HepG2 (cell line): ENCODE data around the gene B4GALT3. TPM values are rescaled to one million over a fixed set of nuclear protein-coding genes. Genes with fewer than 3 reads are reported as not detected.

Experiments
- DBP ChIP-seq: sonication (generic); formaldehyde crosslinking; IDR thresholded peaks from 2 replicates; pipeline ENCODE4 v1.4.0; 2020; ENCODE audit warnings: missing genetic modification reagents; ENCODE audit errors: not compliant biosample characterization
- FOXA1 ChIP-seq, 2 experiments: fragments of 450-650 bp in 1 of 2; sonication (generic) in 1 of 2; formaldehyde crosslinking in 1 of 2; IDR thresholded peaks; 2 replicates each; pipeline versions ENCODE4 v1.4.0 to v1.6.1; 2016 to 2020; ENCODE audit warnings: missing genetic modification reagents in 1 of 2
- FOXJ3 ChIP-seq: sonication (generic); formaldehyde crosslinking; IDR thresholded peaks from 2 replicates; pipeline ENCODE4 v1.4.0; 2020; ENCODE audit warnings: missing genetic modification reagents, mild to moderate bottlenecking, borderline replicate concordance
- KAT2B ChIP-seq: fragments of 150-350 bp; IDR thresholded peaks from 2 replicates; pipeline ENCODE4 v1.6.1; 2014; ENCODE audit warnings: low read depth, low read length, borderline replicate concordance
- MED13 ChIP-seq: sonication (generic); formaldehyde crosslinking; IDR thresholded peaks from 2 replicates; pipeline ENCODE4 v1.5.0; 2020; ENCODE audit warnings: missing genetic modification reagents
- MED8 ChIP-seq: sonication (generic); formaldehyde crosslinking; IDR thresholded peaks from 2 replicates; pipeline ENCODE4 v1.8.1; 2023; ENCODE audit warnings: mild to moderate bottlenecking, missing genetic modification reagents; ENCODE audit not compliant: insufficient replicate concordance
- MIER2 ChIP-seq: IDR thresholded peaks from 2 replicates; pipeline ENCODE4 v1.6.1; 2016; ENCODE audit warnings: missing biosample characterization, missing genetic modification reagents
- MYNN ChIP-seq: sonication (generic); formaldehyde crosslinking; IDR thresholded peaks from 2 replicates; pipeline ENCODE4 v1.4.0; 2020; ENCODE audit warnings: mild to moderate bottlenecking, low read depth, missing genetic modification reagents
- YEATS2 ChIP-seq: sonication (generic); formaldehyde crosslinking; IDR thresholded peaks from 2 replicates; pipeline ENCODE4 v1.4.0; 2020; ENCODE audit warnings: missing genetic modification reagents, borderline replicate concordance
- ZKSCAN8 ChIP-seq: IDR thresholded peaks from 2 replicates; pipeline ENCODE4 v1.6.1; 2016; ENCODE audit warnings: borderline replicate concordance, missing genetic modification reagents, missing compliant biosample characterization
- ZNF230 ChIP-seq: sonication (generic); formaldehyde crosslinking; IDR thresholded peaks from 2 replicates; pipeline ENCODE4 v1.4.0; 2020; ENCODE audit warnings: mild to moderate bottlenecking, missing genetic modification reagents
- ZNF264 ChIP-seq: sonication (generic); formaldehyde crosslinking; IDR thresholded peaks from 2 replicates; pipeline ENCODE4 v1.4.0; 2020; ENCODE audit warnings: missing genetic modification reagents
- ZNF460 ChIP-seq: sonication (generic); formaldehyde crosslinking; IDR thresholded peaks from 2 replicates; pipeline ENCODE4 v1.5.1; 2020; ENCODE audit warnings: missing genetic modification reagents, mild to moderate bottlenecking, borderline replicate concordance
- ZNF644 ChIP-seq: IDR thresholded peaks from 2 replicates; pipeline ENCODE4 v1.6.1; 2016; ENCODE audit warnings: low read depth
- ZNF773 ChIP-seq: sonication (generic); formaldehyde crosslinking; IDR thresholded peaks from 2 replicates; pipeline ENCODE4 v1.4.0; 2020; ENCODE audit warnings: missing genetic modification reagents, borderline replicate concordance
- ZSCAN25 ChIP-seq: sonication (generic); formaldehyde crosslinking; IDR thresholded peaks from 2 replicates; pipeline ENCODE4 v1.8.0; 2022; ENCODE audit warnings: mild to moderate bottlenecking, missing genetic modification reagents
- polyA plus RNA-seq, 8 experiments: library from polyadenylated mRNA; depleted of rRNA in 3 of 8; stranded (reverse) in 7 of 8; unstranded in 1 of 8; fragments of >200 nt; fragmentation: Illumina TruSeq in 4 of 8; extraction: Trizol in 4 of 8; gene quantifications; 2 replicates each; pipeline versions ENCODE4 v1.2.1 to v1.2.3, GENCODE V29; 2011 to 2016; ENCODE audit warnings: low read depth in 4 of 8, missing spikeins in 1 of 8, mixed read lengths in 1 of 8; ENCODE audit not compliant: insufficient read depth in 1 of 8
- total RNA-seq, 5 experiments: library from RNA; depleted of rRNA; stranded (reverse); fragments of >200 nt; fragmentation: Illumina TruSeq; extraction: Trizol; gene quantifications; 2 replicates each; pipeline ENCODE4 v1.2.3, GENCODE V29; 2016; ENCODE audit warnings: low read depth in 1 of 5
- TF ChIP-seq, protein P1 (sequence below): IDR thresholded peaks from 2 replicates; pipeline ENCODE4 v1.6.1; 2012; ENCODE audit warnings: low read depth, low read length, improper control_type of control experiment
- TF ChIP-seq, protein P2 (sequence below): IDR thresholded peaks from 2 replicates; pipeline ENCODE4 v1.4.0; 2020; ENCODE audit warnings: mild to moderate bottlenecking, missing genetic modification reagents
- TF ChIP-seq, protein P3 (sequence below): sonication (generic); formaldehyde crosslinking; IDR thresholded peaks from 2 replicates; pipeline ENCODE4 v1.5.0; 2020; ENCODE audit warnings: mild to moderate bottlenecking, missing genetic modification reagents, borderline replicate concordance

Gene B4GALT3
- total and polyA plus RNA-seq, 2 of the 13 experiments (the other 11 are each of a cell fraction or from before 2014, with no cell fraction given): 35.6 to 40.4 TPM

DNA sequence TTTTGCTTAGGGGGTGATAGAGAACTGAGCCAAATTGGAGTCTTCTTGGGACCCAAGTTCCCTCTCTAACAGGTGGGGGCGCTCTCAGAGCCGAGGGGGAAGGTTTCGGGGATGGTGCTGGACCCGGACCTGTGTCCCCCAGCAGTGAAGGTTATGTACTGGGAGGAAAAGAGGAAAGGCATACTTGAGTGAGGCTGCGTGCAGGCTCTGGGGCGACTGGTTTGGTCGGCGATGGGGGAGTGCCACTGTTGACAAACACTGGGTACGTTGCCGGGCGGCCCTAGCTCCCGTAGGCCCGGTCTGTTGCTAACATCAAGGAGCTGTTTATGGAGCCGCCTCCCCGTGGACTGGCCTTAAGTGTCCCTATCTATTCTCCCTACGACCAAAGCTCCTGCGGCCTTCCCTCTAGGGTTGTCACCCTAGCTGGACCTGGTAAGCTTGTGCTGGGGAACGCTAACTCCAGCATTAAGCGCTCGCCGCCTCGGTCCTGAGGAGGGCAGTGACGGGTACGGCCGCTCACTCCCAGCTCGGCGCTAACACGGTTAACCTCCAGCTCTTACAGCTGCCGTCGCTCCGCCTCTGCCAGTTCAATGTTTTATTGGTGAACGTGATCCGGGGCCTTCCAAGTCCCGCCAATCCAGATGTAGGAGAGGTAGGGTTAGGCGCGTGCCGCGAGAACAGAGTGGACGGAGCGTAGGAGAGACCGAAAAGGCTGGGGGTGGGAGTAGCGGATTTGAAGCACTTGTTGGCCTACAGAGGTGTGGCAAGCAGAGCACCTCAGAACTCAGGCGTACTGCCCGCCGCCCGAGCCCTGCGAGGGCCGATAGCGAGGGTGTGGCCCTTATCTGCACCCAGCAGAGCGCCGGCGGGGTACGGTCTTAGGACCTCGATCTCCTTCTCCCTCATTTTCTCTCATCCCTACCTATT lies 11.3 kb downstream of the B4GALT3 start, which contains the start of gene PPOX (continued):
- TF ChIP-seq ZSCAN25 (CRISPR knock-in tag): peak; percentile 87
- TF ChIP-seq, protein P1, sequence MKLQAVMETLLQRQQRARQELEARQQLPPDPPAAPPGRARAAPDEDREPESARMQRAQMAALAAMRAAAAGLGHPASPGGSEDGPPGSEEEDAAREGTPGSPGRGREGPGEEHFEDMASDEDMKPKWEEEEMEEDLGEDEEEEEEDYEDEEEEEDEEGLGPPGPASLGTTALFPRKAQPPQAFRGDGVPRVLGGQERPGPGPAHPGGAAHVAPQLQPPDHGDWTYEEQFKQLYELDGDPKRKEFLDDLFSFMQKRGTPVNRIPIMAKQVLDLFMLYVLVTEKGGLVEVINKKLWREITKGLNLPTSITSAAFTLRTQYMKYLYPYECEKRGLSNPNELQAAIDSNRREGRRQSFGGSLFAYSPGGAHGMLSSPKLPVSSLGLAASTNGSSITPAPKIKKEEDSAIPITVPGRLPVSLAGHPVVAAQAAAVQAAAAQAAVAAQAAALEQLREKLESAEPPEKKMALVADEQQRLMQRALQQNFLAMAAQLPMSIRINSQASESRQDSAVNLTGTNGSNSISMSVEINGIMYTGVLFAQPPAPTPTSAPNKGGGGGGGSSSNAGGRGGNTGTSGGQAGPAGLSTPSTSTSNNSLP: no peak
- no peak for TF ChIP-seq FOXA1 (IDR thresholded peaks at IDR 0.05)
- TF ChIP-seq FOXA1 (CRISPR knock-in tag; IDR thresholded peaks at IDR 0.05): peak; percentile 65
- peak; percentile 92 for TF ChIP-seq YEATS2 (CRISPR knock-in tag)
- peak; percentile 59 for TF ChIP-seq MED8
- TF ChIP-seq MIER2 (CRISPR knock-in tag): no peak; the same call in 1 of the 2 replicates
- TF ChIP-seq ZNF773 (CRISPR knock-in tag): 0 out of 2 replicates have a peak, but pooled peaks have one; percentile 22
- TF ChIP-seq KAT2B: no peak
- TF ChIP-seq DBP (CRISPR knock-in tag): no peak
- TF ChIP-seq ZNF230 (CRISPR knock-in tag): no peak
- TF ChIP-seq ZNF264 (CRISPR knock-in tag): peak; percentile 86
- TF ChIP-seq FOXJ3 (CRISPR knock-in tag): 0 out of 2 replicates have a peak, but pooled peaks have one; percentile 44
- peak; percentile 60; the same call in 1 of the 2 replicates for TF ChIP-seq ZKSCAN8 (CRISPR knock-in tag)
- TF ChIP-seq, protein P2, sequence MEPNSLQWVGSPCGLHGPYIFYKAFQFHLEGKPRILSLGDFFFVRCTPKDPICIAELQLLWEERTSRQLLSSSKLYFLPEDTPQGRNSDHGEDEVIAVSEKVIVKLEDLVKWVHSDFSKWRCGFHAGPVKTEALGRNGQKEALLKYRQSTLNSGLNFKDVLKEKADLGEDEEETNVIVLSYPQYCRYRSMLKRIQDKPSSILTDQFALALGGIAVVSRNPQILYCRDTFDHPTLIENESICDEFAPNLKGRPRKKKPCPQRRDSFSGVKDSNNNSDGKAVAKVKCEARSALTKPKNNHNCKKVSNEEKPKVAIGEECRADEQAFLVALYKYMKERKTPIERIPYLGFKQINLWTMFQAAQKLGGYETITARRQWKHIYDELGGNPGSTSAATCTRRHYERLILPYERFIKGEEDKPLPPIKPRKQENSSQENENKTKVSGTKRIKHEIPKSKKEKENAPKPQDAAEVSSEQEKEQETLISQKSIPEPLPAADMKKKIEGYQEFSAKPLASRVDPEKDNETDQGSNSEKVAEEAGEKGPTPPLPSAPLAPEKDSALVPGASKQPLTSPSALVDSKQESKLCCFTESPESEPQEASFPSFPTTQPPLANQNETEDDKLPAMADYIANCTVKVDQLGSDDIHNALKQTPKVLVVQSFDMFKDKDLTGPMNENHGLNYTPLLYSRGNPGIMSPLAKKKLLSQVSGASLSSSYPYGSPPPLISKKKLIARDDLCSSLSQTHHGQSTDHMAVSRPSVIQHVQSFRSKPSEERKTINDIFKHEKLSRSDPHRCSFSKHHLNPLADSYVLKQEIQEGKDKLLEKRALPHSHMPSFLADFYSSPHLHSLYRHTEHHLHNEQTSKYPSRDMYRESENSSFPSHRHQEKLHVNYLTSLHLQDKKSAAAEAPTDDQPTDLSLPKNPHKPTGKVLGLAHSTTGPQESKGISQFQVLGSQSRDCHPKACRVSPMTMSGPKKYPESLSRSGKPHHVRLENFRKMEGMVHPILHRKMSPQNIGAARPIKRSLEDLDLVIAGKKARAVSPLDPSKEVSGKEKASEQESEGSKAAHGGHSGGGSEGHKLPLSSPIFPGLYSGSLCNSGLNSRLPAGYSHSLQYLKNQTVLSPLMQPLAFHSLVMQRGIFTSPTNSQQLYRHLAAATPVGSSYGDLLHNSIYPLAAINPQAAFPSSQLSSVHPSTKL (CRISPR knock-in tag): peak; percentile 15; the same call in 1 of the 2 replicates
- no peak for TF ChIP-seq MED13 (CRISPR knock-in tag)
- TF ChIP-seq MYNN (CRISPR knock-in tag): no peak
- no peak for TF ChIP-seq ZNF644 (CRISPR knock-in tag)
- no peak; the same call in 1 of the 2 replicates for TF ChIP-seq ZNF460 (CRISPR knock-in tag)
- TF ChIP-seq, protein P3, sequence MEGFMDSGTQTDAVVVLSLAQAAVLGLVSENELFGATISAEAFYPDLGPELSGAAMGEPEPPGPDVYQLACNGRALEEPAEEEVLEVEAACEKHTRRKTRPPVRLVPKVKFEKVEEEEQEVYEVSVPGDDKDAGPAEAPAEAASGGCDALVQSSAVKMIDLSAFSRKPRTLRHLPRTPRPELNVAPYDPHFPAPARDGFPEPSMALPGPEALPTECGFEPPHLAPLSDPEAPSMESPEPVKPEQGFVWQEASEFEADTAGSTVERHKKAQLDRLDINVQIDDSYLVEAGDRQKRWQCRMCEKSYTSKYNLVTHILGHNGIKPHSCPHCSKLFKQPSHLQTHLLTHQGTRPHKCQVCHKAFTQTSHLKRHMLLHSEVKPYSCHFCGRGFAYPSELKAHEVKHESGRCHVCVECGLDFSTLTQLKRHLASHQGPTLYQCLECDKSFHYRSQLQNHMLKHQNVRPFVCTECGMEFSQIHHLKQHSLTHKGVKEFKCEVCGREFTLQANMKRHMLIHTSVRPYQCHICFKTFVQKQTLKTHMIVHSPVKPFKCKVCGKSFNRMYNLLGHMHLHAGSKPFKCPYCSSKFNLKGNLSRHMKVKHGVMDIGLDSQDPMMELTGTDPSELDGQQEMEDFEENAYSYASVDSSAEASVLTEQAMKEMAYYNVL (CRISPR knock-in tag): peak; percentile 68; the same call in 1 of the 2 replicates
